Nephron (organoid): ENCODE data around the gene SYT7.
A peak's percentile ranks its signal among the peaks of the same experiment; 100 is the strongest.

Experiments used
- H3K27ac Mint-ChIP-seq, 3 experiments: 2 replicates each; pipeline ENCODE4 v1.8.0; 2020; ENCODE audit warnings: mixed read lengths in 3 of 3, mild to moderate bottlenecking in 2 of 3, moderate library complexity in 1 of 3
- H3K27me3 Mint-ChIP-seq: 2 replicates; pipeline ENCODE4 v1.8.0; 2021; ENCODE audit warnings: low read depth, mild to moderate bottlenecking, moderate library complexity, mixed read lengths
- H3K36me3 Mint-ChIP-seq: 2 replicates; pipeline ENCODE4 v1.8.0; 2020; ENCODE audit warnings: low read depth, mixed read lengths
- H3K4me1 Mint-ChIP-seq: 2 replicates; pipeline ENCODE4 v1.8.0; 2020; ENCODE audit warnings: mixed read lengths
- H3K4me3 Mint-ChIP-seq, 3 experiments: 2 replicates each; pipeline ENCODE4 v1.8.0; 2020; ENCODE audit warnings: mild to moderate bottlenecking in 3 of 3, mixed read lengths in 3 of 3, moderate library complexity in 2 of 3
- H3K9me3 Mint-ChIP-seq: 2 replicates; pipeline ENCODE4 v1.8.0; 2020; ENCODE audit warnings: mixed read lengths
- CTCF ChIP-seq, 3 experiments: fragments of 200-600 bp; sonication (generic); IDR thresholded peaks; one replicate each; pipeline ENCODE4 v1.5.0; 2021; ENCODE audit warnings: antibody characterized with exemption in 3 of 3; ENCODE audit not compliant: unreplicated experiment in 3 of 3

Gene SYT7

GRCh38 chr11:61477727-61478148, 103.1 kb downstream of the SYT7 start:
- no peak overlapping the region for H3K4me3 Mint-ChIP-seq
- no peaks in the 10 kb centered on the region for H3K9me3 Mint-ChIP-seq
- H3K4me1 Mint-ChIP-seq, result peaks cover 23% of the 10 kb centered on the region
- H3K36me3 Mint-ChIP-seq, result peaks cover 13% of the 10 kb centered on the region
- peak; percentile 90 to 96 (median 92) for TF ChIP-seq CTCF (IDR thresholded peaks at IDR 0.05; ENCODE audit: unreplicated experiment in 3 of 3)
- no peaks in the 10 kb centered on the region for H3K27me3 Mint-ChIP-seq
- H3K27ac Mint-ChIP-seq, result no peak overlapping the region

GRCh38 chr11:61477126-61477525, 103.8 kb downstream of the SYT7 start:
- Mint-ChIP-seq H3K4me1 (peaks cover 25% of the 10 kb centered on the region), H3K36me3 (peaks cover 14% of the 10 kb centered on the region), H3K4me3 (no peak overlapping the region), H3K9me3 (no peaks in the 10 kb centered on the region), H3K27ac (no peak overlapping the region), H3K27me3 (no peaks in the 10 kb centered on the region)
- no peak for TF ChIP-seq CTCF (IDR thresholded peaks at IDR 0.05; ENCODE audit: unreplicated experiment in 3 of 3)

GRCh38 chr11:61476371-61476770, 104.5 kb downstream of the SYT7 start:
- H3K27ac Mint-ChIP-seq, result no peak overlapping the region
- no peak overlapping the region for H3K4me3 Mint-ChIP-seq
- H3K9me3 Mint-ChIP-seq, result no peaks in the 10 kb centered on the region
- no peaks in the 10 kb centered on the region for H3K27me3 Mint-ChIP-seq
- peaks cover 22% of the 10 kb centered on the region for H3K4me1 Mint-ChIP-seq
- peaks cover 14% of the 10 kb centered on the region for H3K36me3 Mint-ChIP-seq
- TF ChIP-seq CTCF (IDR thresholded peaks at IDR 0.05; ENCODE audit: unreplicated experiment in 3 of 3), result no peak

GRCh38 chr11:61475433-61475832, 105.4 kb downstream of the SYT7 start:
- Mint-ChIP-seq H3K9me3 (no peaks in the 10 kb centered on the region), H3K4me1 (peaks cover 12% of the 10 kb centered on the region), H3K27ac (no peak overlapping the region), H3K4me3 (no peak overlapping the region), H3K27me3 (no peaks in the 10 kb centered on the region), H3K36me3 (peaks cover 22% of the 10 kb centered on the region)
- TF ChIP-seq CTCF (IDR thresholded peaks at IDR 0.05; ENCODE audit: unreplicated experiment in 3 of 3), result no peak

- H3K4me1 Mint-ChIP-seq, result peaks cover 10% of the 10 kb centered on the region
- peaks cover 22% of the 10 kb centered on the region for H3K36me3 Mint-ChIP-seq
- no peaks in the 10 kb centered on the region for H3K9me3 Mint-ChIP-seq
- no peaks in the 10 kb centered on the region for H3K27me3 Mint-ChIP-seq
- no peak overlapping the region for H3K4me3 Mint-ChIP-seq
- no peak overlapping the region for H3K27ac Mint-ChIP-seq
- TF ChIP-seq CTCF (IDR thresholded peaks at IDR 0.05; ENCODE audit: unreplicated experiment in 3 of 3), result no peak
Observed at GRCh38 chr11:61474013-61474643, 106.7 kb downstream of the SYT7 start.

- no peaks in the 10 kb centered on the region for H3K27me3 Mint-ChIP-seq
- TF ChIP-seq CTCF (IDR thresholded peaks at IDR 0.05; ENCODE audit: unreplicated experiment in 3 of 3), result no peak
- no peak overlapping the region for H3K27ac Mint-ChIP-seq
- no peaks in the 10 kb centered on the region for H3K9me3 Mint-ChIP-seq
- peaks cover 10% of the 10 kb centered on the region for H3K4me1 Mint-ChIP-seq
- no peak overlapping the region for H3K4me3 Mint-ChIP-seq
- peaks cover 22% of the 10 kb centered on the region for H3K36me3 Mint-ChIP-seq
Observed at GRCh38 chr11:61473370-61474012, 107.4 kb downstream of the SYT7 start.
